Neutrophil (primary cell): ENCODE results near the gene OXSM.
A peak's percentile ranks its signal among the peaks of the same experiment; 100 is the strongest.

Experiments used
- H3K27ac ChIP-seq: fragments of 200-600 bp; sonication (generic); 2 replicates; pipeline ENCODE4 v1.5.1; 2016; ENCODE audit warnings: mild to moderate bottlenecking, moderate library complexity
- H3K27me3 ChIP-seq: fragments of 200-600 bp; sonication (generic); 2 replicates; pipeline ENCODE4 v1.6.0; 2016; ENCODE audit warnings: mild to moderate bottlenecking
- H3K36me3 ChIP-seq: fragments of 200-600 bp; sonication (generic); 2 replicates; pipeline ENCODE4 v1.5.1; 2017
- H3K4me1 ChIP-seq, 2 experiments: fragments of 200-600 bp in 1 of 2; sonication (generic) in 1 of 2; 1 replicate in 1 of 2; 2 replicates in 1 of 2; pipeline versions ENCODE4 v1.5.1 to v1.6.1; 2013 to 2016; ENCODE audit warnings: low read depth in 1 of 2, low read length in 1 of 2, mild to moderate bottlenecking in 1 of 2, moderate library complexity in 1 of 2; ENCODE audit not compliant: control insufficient read depth in 1 of 2, insufficient read depth in 1 of 2
- H3K4me3 ChIP-seq, 2 experiments: fragments of 200-600 bp in 1 of 2; sonication (generic) in 1 of 2; 1 replicate in 1 of 2; 2 replicates in 1 of 2; pipeline ENCODE4 v1.5.1; 2013 to 2016; ENCODE audit warnings: low read depth in 1 of 2, low read length in 1 of 2, mild to moderate bottlenecking in 1 of 2, moderate library complexity in 1 of 2
- H3K9me3 ChIP-seq: fragments of 200-600 bp; sonication (generic); 2 replicates; pipeline ENCODE4 v1.5.1; 2016
- TF ChIP-seq, protein P1 (sequence below): fragments of 200-600 bp; sonication (generic); IDR thresholded peaks from 2 replicates; pipeline ENCODE4 v1.5.1; 2016; ENCODE audit warnings: antibody characterized with exemption

OXSM gene

DNA sequence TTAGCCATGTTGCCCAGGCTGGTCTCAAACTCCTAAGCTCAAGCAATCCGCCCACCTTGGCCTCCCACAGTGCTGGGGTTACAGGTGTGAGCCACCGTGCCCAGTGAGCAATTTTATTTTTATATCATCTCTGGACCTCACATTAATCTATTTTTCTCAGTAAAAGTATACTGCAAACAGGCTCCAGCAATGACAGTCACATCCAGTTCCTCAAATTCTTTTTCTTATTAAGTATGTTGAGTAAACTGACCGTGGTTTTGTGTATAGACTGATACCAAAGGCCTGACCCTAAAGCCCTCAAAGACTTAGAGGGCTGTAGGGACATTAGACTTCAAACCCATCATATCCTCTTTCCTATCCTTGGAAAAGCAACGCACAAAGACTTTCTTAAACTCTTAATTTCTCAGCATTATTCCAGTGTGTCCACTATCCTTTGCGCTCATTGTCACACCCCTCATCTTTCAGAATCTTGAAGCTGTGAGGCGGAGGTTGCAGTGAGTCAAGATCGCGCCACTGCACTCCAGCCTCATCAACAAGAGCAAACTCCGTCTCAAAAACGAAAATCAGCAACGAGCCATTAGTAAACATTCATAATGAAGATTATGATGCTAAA, 8.6 kb upstream of the OXSM start:
- H3K27me3 ChIP-seq = no peaks in the 10 kb centered on the region
- no peaks in the 10 kb centered on the region for H3K9me3 ChIP-seq
- H3K4me1 ChIP-seq = peaks cover 30 to 31% of the 10 kb centered on the region in 2 experiments
- H3K36me3 ChIP-seq = peaks cover 20% of the 10 kb centered on the region
- H3K4me3 ChIP-seq = peak overlapping the region in 1 of 2 experiments; percentile 85
- TF ChIP-seq, protein P1, sequence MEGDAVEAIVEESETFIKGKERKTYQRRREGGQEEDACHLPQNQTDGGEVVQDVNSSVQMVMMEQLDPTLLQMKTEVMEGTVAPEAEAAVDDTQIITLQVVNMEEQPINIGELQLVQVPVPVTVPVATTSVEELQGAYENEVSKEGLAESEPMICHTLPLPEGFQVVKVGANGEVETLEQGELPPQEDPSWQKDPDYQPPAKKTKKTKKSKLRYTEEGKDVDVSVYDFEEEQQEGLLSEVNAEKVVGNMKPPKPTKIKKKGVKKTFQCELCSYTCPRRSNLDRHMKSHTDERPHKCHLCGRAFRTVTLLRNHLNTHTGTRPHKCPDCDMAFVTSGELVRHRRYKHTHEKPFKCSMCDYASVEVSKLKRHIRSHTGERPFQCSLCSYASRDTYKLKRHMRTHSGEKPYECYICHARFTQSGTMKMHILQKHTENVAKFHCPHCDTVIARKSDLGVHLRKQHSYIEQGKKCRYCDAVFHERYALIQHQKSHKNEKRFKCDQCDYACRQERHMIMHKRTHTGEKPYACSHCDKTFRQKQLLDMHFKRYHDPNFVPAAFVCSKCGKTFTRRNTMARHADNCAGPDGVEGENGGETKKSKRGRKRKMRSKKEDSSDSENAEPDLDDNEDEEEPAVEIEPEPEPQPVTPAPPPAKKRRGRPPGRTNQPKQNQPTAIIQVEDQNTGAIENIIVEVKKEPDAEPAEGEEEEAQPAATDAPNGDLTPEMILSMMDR = no peak
- peak overlapping the region; percentile 98 for H3K27ac ChIP-seq

DNA sequence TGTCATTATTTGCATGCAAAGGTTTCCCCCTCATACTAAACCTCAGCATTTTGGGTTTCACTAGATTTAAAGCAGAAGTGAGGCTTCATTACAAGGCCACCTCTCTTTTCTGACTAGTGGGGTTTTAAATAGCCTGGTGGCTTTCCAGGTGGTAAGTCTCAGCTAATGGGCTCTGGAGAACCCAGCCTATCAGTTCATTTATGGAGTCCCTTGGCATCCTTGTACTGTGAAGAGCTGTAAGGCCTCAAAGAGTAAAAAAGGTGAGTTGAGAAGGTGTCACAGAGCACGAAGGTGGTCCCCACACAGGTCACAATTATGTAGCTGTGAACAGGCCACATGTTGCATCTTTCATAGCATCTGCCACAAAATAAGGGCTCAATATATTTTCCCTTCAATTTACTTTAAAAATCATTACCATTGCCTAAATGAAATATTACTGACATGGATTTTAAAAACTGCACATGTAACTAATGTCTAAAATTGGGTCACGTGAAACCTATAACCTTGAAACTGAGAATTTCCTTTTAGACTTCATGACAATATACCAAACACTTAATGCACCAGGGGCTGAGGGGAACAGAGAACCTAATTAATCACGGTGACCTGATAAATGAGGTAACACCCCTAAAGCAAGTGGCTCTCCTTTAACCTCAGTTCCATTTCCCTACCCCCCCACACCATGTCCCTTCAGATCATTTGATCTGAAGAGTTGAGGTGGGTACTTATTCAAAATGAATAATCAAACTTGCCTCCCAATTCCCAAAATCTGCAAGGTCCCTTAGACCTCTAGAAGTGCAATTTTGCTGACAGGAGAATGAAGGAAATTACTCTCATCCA, 7.9 kb upstream of the OXSM start:
- H3K4me1 ChIP-seq = peaks cover 30 to 31% of the 10 kb centered on the region in 2 experiments
- peak overlapping the region; percentile 85 to 95 for H3K4me3 ChIP-seq
- TF ChIP-seq, protein P1 = no peak
- peak overlapping the region; percentile 98 for H3K27ac ChIP-seq
- peaks cover 13% of the 10 kb centered on the region for H3K36me3 ChIP-seq
- H3K9me3 ChIP-seq = no peaks in the 10 kb centered on the region
- H3K27me3 ChIP-seq = no peaks in the 10 kb centered on the region

GRCh38 chr3:25782636-25782937, 7.3 kb upstream of the OXSM start:
- peaks cover 30 to 31% of the 10 kb centered on the region in 2 experiments for H3K4me1 ChIP-seq
- H3K9me3 ChIP-seq = no peaks in the 10 kb centered on the region
- H3K36me3 ChIP-seq = peaks cover 8% of the 10 kb centered on the region
- no peaks in the 10 kb centered on the region for H3K27me3 ChIP-seq
- H3K27ac ChIP-seq = peak overlapping the region; percentile 98
- H3K4me3 ChIP-seq = peak overlapping the region; percentile 85 to 95
- TF ChIP-seq, protein P1 = no peak

- H3K4me3 ChIP-seq = peak within 1 kb of the TSS; percentile 85 to 95
- TF ChIP-seq, protein P1 = peak; percentile 75
- H3K27ac ChIP-seq = peak within 1 kb of the TSS; percentile 98
- H3K36me3 ChIP-seq = peaks cover 3% of the 10 kb centered on the region
- no peaks in the 10 kb centered on the region for H3K9me3 ChIP-seq
- peaks cover 30 to 31% of the 10 kb centered on the region in 2 experiments for H3K4me1 ChIP-seq
- H3K27me3 ChIP-seq = no peaks in the 10 kb centered on the region
Observed at GRCh38 chr3:25782938-25783660, 6.8 kb upstream of the OXSM start, which contains the start of gene NGLY1. TSS of gene NGLY1 (minus strand) at chr3:25783443. CDS start at chr3:25783390, 53 bp downstream.

- H3K36me3 ChIP-seq = no peaks in the 10 kb centered on the region
- H3K27me3 ChIP-seq = no peaks in the 10 kb centered on the region
- H3K9me3 ChIP-seq = no peaks in the 10 kb centered on the region
- peaks cover 30 to 31% of the 10 kb centered on the region in 2 experiments for H3K4me1 ChIP-seq
- TF ChIP-seq, protein P1 = no peak
- peak overlapping the region; percentile 85 to 95 for H3K4me3 ChIP-seq
- peak overlapping the region; percentile 98 for H3K27ac ChIP-seq
Observed at GRCh38 chr3:25783661-25784512, 6.0 kb upstream of the OXSM start.
